ENCODE data around the gene CDH4.

Gene CDH4

GRCh38 chr20:61819921-61820825, 568.1 kb downstream of the CDH4 start:
- H3K4me3 ChIP-seq (ENCODE audit: low read depth, low read length): no peak overlapping the region
- TF ChIP-seq CTCF (IDR thresholded peaks at IDR 0.05; ENCODE audit: control insufficient read depth, extremely low read depth, insufficient read depth): no peak
- no peak for DNase-seq (ENCODE audit: low read depth)

GRCh38 chr20:61821735-61822134, 569.7 kb downstream of the CDH4 start:
- no peak for TF ChIP-seq CTCF (IDR thresholded peaks at IDR 0.05; ENCODE audit: control insufficient read depth, extremely low read depth, insufficient read depth)
- no peak for DNase-seq (ENCODE audit: low read depth)
- H3K4me3 ChIP-seq (ENCODE audit: low read depth, low read length): no peak overlapping the region

DNA sequence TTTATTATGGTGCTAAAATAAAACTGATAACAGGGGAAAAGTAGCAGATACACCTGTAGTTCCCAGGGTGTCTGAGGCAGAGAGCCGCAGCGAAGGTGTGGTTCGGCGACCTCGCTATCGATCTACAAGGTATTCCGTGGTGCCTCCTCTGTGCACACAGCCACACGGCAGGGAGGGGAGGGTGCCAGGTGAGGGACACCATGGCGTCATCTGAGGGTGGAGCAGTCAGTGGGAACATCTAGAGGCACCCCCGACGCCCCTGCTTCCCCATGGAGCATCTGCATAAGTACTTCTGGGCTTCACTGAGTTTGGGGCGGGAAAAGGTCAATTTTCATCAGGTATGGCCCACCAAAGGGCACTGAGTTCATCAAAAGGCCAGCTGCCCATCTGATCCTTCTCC, 570.3 kb downstream of the CDH4 start:
- no peak for DNase-seq (ENCODE audit: low read depth)
- no peak for TF ChIP-seq CTCF (IDR thresholded peaks at IDR 0.05; ENCODE audit: control insufficient read depth, extremely low read depth, insufficient read depth)
- no peak overlapping the region for H3K4me3 ChIP-seq (ENCODE audit: low read depth, low read length)

DNA sequence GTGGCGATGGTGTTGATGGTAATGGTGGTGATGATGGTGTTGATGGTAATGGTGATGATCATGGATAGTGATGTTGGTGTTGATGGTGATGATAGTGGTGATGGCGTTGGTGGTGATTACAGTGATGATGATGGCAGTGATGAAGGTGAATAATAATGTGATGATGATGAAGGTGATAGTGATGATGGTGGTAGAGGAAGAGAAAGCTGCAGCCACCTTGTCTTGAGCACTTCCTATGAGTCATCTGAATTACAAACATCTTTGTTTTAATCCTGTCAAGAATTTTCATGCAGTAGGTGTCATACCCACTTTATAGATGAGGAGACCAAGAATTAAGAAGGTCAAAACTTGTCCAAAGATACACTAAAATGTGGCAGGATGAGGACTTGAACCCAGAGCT, 571.2 kb downstream of the CDH4 start:
- no peak for DNase-seq (ENCODE audit: low read depth)
- TF ChIP-seq CTCF (IDR thresholded peaks at IDR 0.05; ENCODE audit: control insufficient read depth, extremely low read depth, insufficient read depth): no peak
- no peak overlapping the region for H3K4me3 ChIP-seq (ENCODE audit: low read depth, low read length)

DNA sequence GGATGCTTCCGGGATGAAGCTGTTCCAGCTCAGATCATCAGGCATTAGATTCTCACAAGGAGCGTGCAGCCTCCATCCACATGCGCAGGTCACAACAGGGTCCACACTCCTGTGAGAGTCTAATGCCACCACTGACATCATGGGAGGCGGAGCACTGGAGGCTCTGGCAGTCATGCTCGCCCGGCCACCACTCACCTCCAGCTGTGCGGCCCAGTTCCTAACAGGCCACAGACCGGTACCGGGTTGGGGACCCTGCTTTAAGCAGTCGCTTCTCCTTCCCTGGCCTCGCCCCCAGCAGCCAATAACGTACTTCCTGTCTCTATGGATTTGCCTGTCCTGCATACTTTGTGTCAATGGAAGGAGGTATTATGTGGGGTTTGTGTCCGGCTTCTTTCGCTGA, 576.8 kb downstream of the CDH4 start:
- H3K4me3 ChIP-seq (ENCODE audit: low read depth, low read length): no peak overlapping the region
- no peak for DNase-seq (ENCODE audit: low read depth)
- no peak for TF ChIP-seq CTCF (IDR thresholded peaks at IDR 0.05; ENCODE audit: control insufficient read depth, extremely low read depth, insufficient read depth)

DNA sequence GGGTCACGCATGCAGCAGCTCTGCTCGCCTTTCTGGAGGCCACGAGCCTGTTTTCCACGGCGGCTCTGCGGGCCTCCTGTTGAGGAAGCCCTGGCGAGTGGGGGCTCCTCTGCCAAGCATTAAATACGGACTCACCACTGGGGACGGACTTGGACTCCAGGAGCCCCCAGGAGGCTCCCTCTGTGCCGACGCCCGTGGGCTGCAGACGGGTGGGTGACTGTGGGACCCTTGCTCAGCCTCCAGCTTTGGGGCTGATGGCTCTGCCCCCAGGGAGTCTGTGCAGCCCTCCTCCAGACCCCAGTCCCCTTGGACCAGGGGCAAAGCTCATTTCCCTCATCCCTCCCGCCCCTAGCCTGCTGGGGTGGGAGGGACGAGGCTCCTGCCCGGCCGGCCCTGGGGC, 577.5 kb downstream of the CDH4 start:
- no peak overlapping the region for H3K4me3 ChIP-seq (ENCODE audit: low read depth, low read length)
- TF ChIP-seq CTCF (IDR thresholded peaks at IDR 0.05; ENCODE audit: control insufficient read depth, extremely low read depth, insufficient read depth): no peak
- DNase-seq (ENCODE audit: low read depth): no peak

Data from LNCaP clone FGC (cell line).